Neural cell (in vitro differentiated cells): ENCODE results near the gene DCDC1. TPM values are rescaled to one million over a fixed set of nuclear protein-coding genes. Genes with fewer than 3 reads are reported as not detected.

ENCODE experiments used
- H2AFZ ChIP-seq: fragments of 200-600, 300-800 bp; sonication (generic), shearing (Covaris generic); 2 replicates; pipeline ENCODE4 v1.6.0; 2014; ENCODE audit warnings: low read depth, mild to moderate bottlenecking, antibody characterized with exemption, low read length, moderate library complexity
- H3F3A ChIP-seq: fragments of 200-600 bp; shearing (Covaris generic); 2 replicates; pipeline ENCODE4 v1.6.1; 2016; ENCODE audit warnings: mild to moderate bottlenecking, moderate library complexity, mixed read lengths, antibody characterized with exemption, low read length; ENCODE audit not compliant: insufficient read depth, poor library complexity, severe bottlenecking
- H3K27ac ChIP-seq: fragments of 200-600, 300-800 bp; sonication (generic), shearing (Covaris generic); 2 replicates; pipeline ENCODE4 v1.5.1; 2014; ENCODE audit warnings: mild to moderate bottlenecking, low read length, moderate library complexity
- H3K27me3 ChIP-seq: fragments of 300-800, 200-600 bp; sonication (generic), shearing (Covaris generic); 2 replicates; pipeline ENCODE4 v1.6.0; 2014; ENCODE audit warnings: mild to moderate bottlenecking, low read depth, low read length, moderate library complexity; ENCODE audit not compliant: insufficient read depth
- H3K36me3 ChIP-seq: fragments of 300-800, 200-600 bp; sonication (generic), shearing (Covaris generic); 2 replicates; pipeline ENCODE4 v1.5.1; 2014; ENCODE audit warnings: mild to moderate bottlenecking, antibody characterized with exemption, low read length, moderate library complexity; ENCODE audit not compliant: insufficient read depth
- H3K4me2 ChIP-seq: fragments of 300-800, 200-600 bp; sonication (generic), shearing (Covaris generic); 2 replicates; pipeline ENCODE4 v1.6.0; 2014; ENCODE audit warnings: mild to moderate bottlenecking, low read length
- H3K4me3 ChIP-seq: fragments of 300-800, 200-600 bp; sonication (generic), shearing (Covaris generic); 2 replicates; pipeline ENCODE4 v1.5.1; 2014; ENCODE audit warnings: mild to moderate bottlenecking, low read length, moderate library complexity
- H3K79me2 ChIP-seq: fragments of 200-600 bp; shearing (Covaris generic); replicated peaks from 2 replicates; pipeline ENCODE4 v1.6.0; 2014; ENCODE audit warnings: mild to moderate bottlenecking, low read length, moderate library complexity; ENCODE audit not compliant: insufficient read depth
- H3K9ac ChIP-seq: fragments of 300-800, 200-600 bp; sonication (generic), shearing (Covaris generic); 2 replicates; pipeline ENCODE4 v1.6.1; 2016; ENCODE audit warnings: mild to moderate bottlenecking, low read length, mixed read lengths
- H3K9me2 ChIP-seq: fragments of 200-600 bp; shearing (Covaris generic); 2 replicates; pipeline ENCODE4 v1.6.1; 2016; ENCODE audit warnings: mild to moderate bottlenecking, low read length, mixed read lengths; ENCODE audit not compliant: insufficient read depth
- H3K9me3 ChIP-seq: fragments of 200-600, 300-800 bp; sonication (generic), shearing (Covaris generic); 2 replicates; pipeline ENCODE4 v1.6.1; 2016; ENCODE audit warnings: mild to moderate bottlenecking, mixed run types, low read length, moderate library complexity, mixed read lengths
- H4K20me1 ChIP-seq: fragments of 200-600 bp; shearing (Covaris generic); 2 replicates; pipeline ENCODE4 v1.6.1; 2016; ENCODE audit warnings: mild to moderate bottlenecking, mixed run types; ENCODE audit not compliant: insufficient read depth
- CTCF ChIP-seq: fragments of 450-650 bp; IDR thresholded peaks from 2 replicates; pipeline ENCODE4 v1.5.1; 2014; ENCODE audit warnings: antibody characterized with exemption, mild to moderate bottlenecking, moderate library complexity; ENCODE audit not compliant: poor library complexity, severe bottlenecking
- EP300 ChIP-seq: fragments of 450-650 bp; conservative IDR thresholded peaks from 2 replicates; pipeline ENCODE4 v1.6.1; 2014; ENCODE audit warnings: antibody characterized with exemption, mild to moderate bottlenecking, moderate library complexity; ENCODE audit not compliant: poor library complexity, severe bottlenecking
- EZH2 ChIP-seq: fragments of 200-600, 300-800 bp; shearing (Covaris generic), sonication (generic); IDR thresholded peaks from 2 replicates; pipeline ENCODE4 v1.6.1; 2014; ENCODE audit warnings: antibody characterized with exemption, low read length, borderline replicate concordance, mild to moderate bottlenecking; ENCODE audit not compliant: insufficient read depth, poor library complexity, severe bottlenecking
- MXI1 ChIP-seq: fragments of 450-650 bp; conservative IDR thresholded peaks from 2 replicates; pipeline ENCODE4 v1.6.1; 2014; ENCODE audit warnings: antibody characterized with exemption, mild to moderate bottlenecking; ENCODE audit not compliant: poor library complexity, severe bottlenecking
- POLR2AphosphoS5 ChIP-seq: IDR thresholded peaks from 2 replicates; pipeline ENCODE4 v1.6.1; 2012
- RAD21 ChIP-seq: fragments of 450-650 bp; conservative IDR thresholded peaks from 2 replicates; pipeline ENCODE4 v1.6.1; 2014; ENCODE audit warnings: antibody characterized with exemption, mild to moderate bottlenecking, moderate library complexity
- SMC3 ChIP-seq: fragments of 450-650 bp; conservative IDR thresholded peaks from 2 replicates; pipeline ENCODE4 v1.6.1; 2014; ENCODE audit warnings: antibody characterized with exemption, mild to moderate bottlenecking, moderate library complexity; ENCODE audit not compliant: poor library complexity
- TAF1 ChIP-seq: IDR thresholded peaks from 2 replicates; pipeline ENCODE4 v1.6.1; 2012; ENCODE audit warnings: low read depth
- polyA plus RNA-seq: library from polyadenylated mRNA; depleted of rRNA; stranded (reverse); fragments of >200 nt; gene quantifications from 2 replicates; pipeline ENCODE4 v1.2.3, GENCODE V29; 2014
- TF ChIP-seq, protein P1 (sequence below): IDR thresholded peaks from 2 replicates; pipeline ENCODE4 v1.6.1; 2012; ENCODE audit warnings: borderline replicate concordance

The DCDC1 gene
- polyA plus RNA-seq, 1 donor from 2014 or later, result 5.0 TPM

- Histone ChIP-seq H3K4me3 (no peak overlapping the region), H3F3A (no peaks in the 10 kb centered on the region), H4K20me1 (no peaks in the 10 kb centered on the region), H3K4me2 (no peak overlapping the region), H3K27ac (no peak overlapping the region), H3K79me2 (no peaks in the 10 kb centered on the region), H3K9ac (no peak overlapping the region), H3K9me3 (no peaks in the 10 kb centered on the region), H3K27me3 (no peaks in the 10 kb centered on the region), H2AFZ (no peak overlapping the region), H3K36me3 (no peaks in the 10 kb centered on the region), H3K9me2 (no peaks in the 10 kb centered on the region)
- no peak for TF ChIP-seq CTCF
- TF ChIP-seq POLR2AphosphoS5, result no peak
- TF ChIP-seq, protein P1, sequence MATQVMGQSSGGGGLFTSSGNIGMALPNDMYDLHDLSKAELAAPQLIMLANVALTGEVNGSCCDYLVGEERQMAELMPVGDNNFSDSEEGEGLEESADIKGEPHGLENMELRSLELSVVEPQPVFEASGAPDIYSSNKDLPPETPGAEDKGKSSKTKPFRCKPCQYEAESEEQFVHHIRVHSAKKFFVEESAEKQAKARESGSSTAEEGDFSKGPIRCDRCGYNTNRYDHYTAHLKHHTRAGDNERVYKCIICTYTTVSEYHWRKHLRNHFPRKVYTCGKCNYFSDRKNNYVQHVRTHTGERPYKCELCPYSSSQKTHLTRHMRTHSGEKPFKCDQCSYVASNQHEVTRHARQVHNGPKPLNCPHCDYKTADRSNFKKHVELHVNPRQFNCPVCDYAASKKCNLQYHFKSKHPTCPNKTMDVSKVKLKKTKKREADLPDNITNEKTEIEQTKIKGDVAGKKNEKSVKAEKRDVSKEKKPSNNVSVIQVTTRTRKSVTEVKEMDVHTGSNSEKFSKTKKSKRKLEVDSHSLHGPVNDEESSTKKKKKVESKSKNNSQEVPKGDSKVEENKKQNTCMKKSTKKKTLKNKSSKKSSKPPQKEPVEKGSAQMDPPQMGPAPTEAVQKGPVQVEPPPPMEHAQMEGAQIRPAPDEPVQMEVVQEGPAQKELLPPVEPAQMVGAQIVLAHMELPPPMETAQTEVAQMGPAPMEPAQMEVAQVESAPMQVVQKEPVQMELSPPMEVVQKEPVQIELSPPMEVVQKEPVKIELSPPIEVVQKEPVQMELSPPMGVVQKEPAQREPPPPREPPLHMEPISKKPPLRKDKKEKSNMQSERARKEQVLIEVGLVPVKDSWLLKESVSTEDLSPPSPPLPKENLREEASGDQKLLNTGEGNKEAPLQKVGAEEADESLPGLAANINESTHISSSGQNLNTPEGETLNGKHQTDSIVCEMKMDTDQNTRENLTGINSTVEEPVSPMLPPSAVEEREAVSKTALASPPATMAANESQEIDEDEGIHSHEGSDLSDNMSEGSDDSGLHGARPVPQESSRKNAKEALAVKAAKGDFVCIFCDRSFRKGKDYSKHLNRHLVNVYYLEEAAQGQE, result no peak
- no peak for TF ChIP-seq EZH2
- TF ChIP-seq TAF1, result no peak
- TF ChIP-seq EP300, result no peak
Observed at GRCh38 chr11:31408201-31408600, 38.7 kb upstream of the DCDC1 start.

DNA sequence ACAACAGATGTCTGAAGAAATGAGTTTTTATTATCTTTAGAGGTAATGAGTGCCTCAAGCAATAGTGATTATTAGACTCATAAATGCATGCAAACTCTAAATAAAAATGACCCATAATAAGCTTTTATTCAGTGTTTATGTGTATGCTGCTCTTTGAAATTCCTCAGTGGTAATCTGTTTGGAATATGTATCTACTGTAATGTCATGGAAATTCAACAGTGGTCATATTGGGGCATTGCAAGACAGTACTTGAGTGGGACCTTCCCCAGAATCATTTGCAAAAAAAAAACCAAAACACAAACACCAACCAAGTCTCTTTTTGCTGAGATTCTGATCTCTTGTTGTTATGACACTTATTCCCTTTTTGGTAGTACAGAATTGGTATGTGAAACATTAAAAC lies 35.1 kb upstream of the DCDC1 start:
- H3K27ac ChIP-seq, result no peak overlapping the region

More for the DNA sequence above, 35.1 kb upstream of the DCDC1 start:
- H3K4me3 ChIP-seq, result no peak overlapping the region
- TF ChIP-seq POLR2AphosphoS5 (no peak), SMC3 (no peak), CTCF (no peak), EP300 (no peak), EZH2 (no peak), MXI1 (no peak), TAF1 (no peak), RAD21 (no peak)
- TF ChIP-seq, protein P1, result no peak
- no peaks in the 10 kb centered on the region for H3K9me3 ChIP-seq
- H3K79me2 ChIP-seq, result no peaks in the 10 kb centered on the region
- H3K36me3 ChIP-seq, result no peaks in the 10 kb centered on the region
- H3K9ac ChIP-seq, result no peak overlapping the region
- no peaks in the 10 kb centered on the region for H3K27me3 ChIP-seq
- no peaks in the 10 kb centered on the region for H3K9me2 ChIP-seq
- no peak overlapping the region for H3K4me2 ChIP-seq
- no peaks in the 10 kb centered on the region for H3F3A ChIP-seq
- no peak overlapping the region for H2AFZ ChIP-seq
- no peaks in the 10 kb centered on the region for H4K20me1 ChIP-seq
